ENCODE data around the gene ADAM30. TPM values are rescaled to one million over a fixed set of nuclear protein-coding genes. Genes with fewer than 3 reads are reported as not detected.

The ADAM30 gene
- total RNA-seq, 4 donors from 2014 or later: not detected

GRCh38 chr1:119878171-119878570 is 18.1 kb downstream of the ADAM30 start:
- DNase-seq: no peak
- intact Hi-C loops (cut with DNase I; ENCODE audit: low total_unique reads): no loop called here
- TF ChIP-seq POLR2A (IDR thresholded peaks at IDR 0.05) (no peak), CTCF (IDR thresholded peaks at IDR 0.05) (no peak)
- no peak overlapping the region for H3K4me3 ChIP-seq
- no peaks in the 10 kb centered on the region for H3K4me1 ChIP-seq
- H3K27me3 ChIP-seq: no peaks in the 10 kb centered on the region
- H3K9me3 ChIP-seq: no peaks in the 10 kb centered on the region
- H3K27ac ChIP-seq: no peak overlapping the region
- H3K36me3 ChIP-seq: no peaks in the 10 kb centered on the region

GRCh38 chr1:119874186-119874585 is 22.1 kb downstream of the ADAM30 start:
- Histone ChIP-seq H3K36me3 (no peaks in the 10 kb centered on the region), H3K27me3 (no peaks in the 10 kb centered on the region), H3K9me3 (no peaks in the 10 kb centered on the region), H3K4me1 (no peaks in the 10 kb centered on the region), H3K27ac (peak overlapping the region; percentile 44 to 55), H3K4me3 (no peak overlapping the region)
- intact Hi-C loops (cut with DNase I; ENCODE audit: low total_unique reads): no loop called here
- DNase-seq: no peak
- TF ChIP-seq CTCF (IDR thresholded peaks at IDR 0.05) (no peak), POLR2A (IDR thresholded peaks at IDR 0.05) (no peak)

DNA sequence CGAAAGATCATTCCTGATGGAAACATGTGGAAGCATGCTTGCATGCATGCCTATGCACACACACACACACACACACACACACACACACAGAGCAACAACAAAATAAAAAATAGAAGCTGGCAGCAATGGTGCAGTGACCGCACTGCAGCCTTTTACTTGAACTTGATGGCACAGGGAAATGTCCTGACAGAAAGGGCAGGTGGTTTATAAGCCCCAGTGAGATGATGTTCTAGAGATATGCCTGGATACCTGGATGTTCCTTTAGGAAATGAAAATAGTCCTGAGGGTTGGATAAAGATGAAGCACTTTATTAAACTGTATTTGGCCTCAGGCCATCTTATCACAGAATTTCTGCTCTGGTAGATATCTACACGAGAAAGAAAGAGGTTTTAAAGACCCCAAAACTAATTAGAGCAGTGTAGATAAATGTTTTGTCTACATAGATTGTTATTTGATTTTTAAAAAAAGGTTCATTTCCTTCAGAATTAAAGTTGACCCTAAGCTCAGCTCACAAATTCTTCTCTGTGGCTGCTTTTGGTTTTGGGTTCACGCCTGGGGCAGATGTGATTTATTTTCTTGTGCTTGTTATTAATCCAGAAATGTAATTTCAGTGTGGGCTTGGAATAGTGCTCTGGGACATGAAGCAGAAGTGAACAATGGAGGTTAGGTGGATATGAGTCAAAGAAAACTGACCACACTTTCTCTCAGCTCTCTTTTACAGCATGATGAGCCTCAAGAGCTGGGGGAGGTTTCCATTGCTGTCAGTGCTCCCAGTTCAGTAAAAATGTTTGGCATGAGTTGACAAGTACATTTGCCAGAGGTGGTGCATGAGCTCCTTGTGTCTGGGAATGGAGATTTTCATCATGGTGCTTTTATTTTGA is 22.9 kb downstream of the ADAM30 start:
- intact Hi-C loops (cut with DNase I; ENCODE audit: low total_unique reads): no loop called here
- H3K4me1 ChIP-seq: no peaks in the 10 kb centered on the region

GRCh38 chr1:119871881-119872280 is 24.4 kb downstream of the ADAM30 start:
- intact Hi-C loops (cut with DNase I; ENCODE audit: low total_unique reads): no loop called here

More for the DNA sequence above, 22.9 kb downstream of the ADAM30 start:
- H3K27ac ChIP-seq: peak overlapping the region; percentile 17 to 50
- no peaks in the 10 kb centered on the region for H3K36me3 ChIP-seq
- no peaks in the 10 kb centered on the region for H3K9me3 ChIP-seq
- H3K27me3 ChIP-seq: no peaks in the 10 kb centered on the region
- peak; percentile 72 to 79 for DNase-seq
- no peak overlapping the region for H3K4me3 ChIP-seq
- TF ChIP-seq POLR2A (IDR thresholded peaks at IDR 0.05) (no peak), CTCF (IDR thresholded peaks at IDR 0.05) (no peak)

More at GRCh38 chr1:119871881-119872280, 24.4 kb downstream of the ADAM30 start:
- Histone ChIP-seq H3K27me3 (no peaks in the 10 kb centered on the region), H3K4me1 (no peaks in the 10 kb centered on the region), H3K27ac (no peak overlapping the region), H3K9me3 (no peaks in the 10 kb centered on the region), H3K36me3 (no peaks in the 10 kb centered on the region), H3K4me3 (no peak overlapping the region)
- no peak for DNase-seq
- TF ChIP-seq POLR2A (IDR thresholded peaks at IDR 0.05) (no peak), CTCF (IDR thresholded peaks at IDR 0.05) (no peak)

Measured in uterus (tissue), 4 donors.